Vagina (tissue), 2 donors: ENCODE measurements around the gene FRMD3.

Experiments
- CTCF ChIP-seq, 3 experiments: fragments of 450-650 bp in 2 of 3; fragments of 200-600 bp in 1 of 3; sonication (generic) in 1 of 3; IDR thresholded peaks; one replicate each; pipeline ENCODE4 v1.5.1; 2017 to 2019; ENCODE audit warnings: antibody characterized with exemption in 3 of 3, mild to moderate bottlenecking in 2 of 3, moderate library complexity in 2 of 3
- POLR2A ChIP-seq, 2 donors: fragments of 450-650 bp; IDR thresholded peaks; one replicate each; pipeline ENCODE4 v1.6.1; 2017; ENCODE audit warnings: antibody characterized with exemption in 2 of 2, mild to moderate bottlenecking in 2 of 2, moderate library complexity in 2 of 2
- POLR2AphosphoS5 ChIP-seq, 2 donors: sonication (generic); formaldehyde crosslinking; IDR thresholded peaks; one replicate each; pipeline ENCODE4 v1.9.0; 2017; ENCODE audit warnings: antibody characterized with exemption in 2 of 2, mild to moderate bottlenecking in 2 of 2, low read depth in 1 of 2; ENCODE audit not compliant: insufficient read depth in 1 of 2

- TF ChIP-seq CTCF (IDR thresholded peaks at IDR 0.05) (no peak), POLR2A (IDR thresholded peaks at IDR 0.05) (no peak), POLR2AphosphoS5 (IDR thresholded peaks at IDR 0.05; ENCODE audit: insufficient read depth in 1 of 2, low read depth in 1 of 2) (no peak)
Measured at GRCh38 chr9:83294816-83295215, 243.4 kb downstream of the FRMD3 start.
